HepG2 (cell line): ENCODE measurements around the gene B4GALT3. TPM values are rescaled to one million over a fixed set of nuclear protein-coding genes. Genes with fewer than 3 reads are reported as not detected.

Experiments used
- ATAD3A ChIP-seq: sonication (generic); formaldehyde crosslinking; IDR thresholded peaks from 2 replicates; pipeline ENCODE4 v1.4.0; 2020; ENCODE audit warnings: missing genetic modification reagents
- DPF2 ChIP-seq: sonication (generic); formaldehyde crosslinking; IDR thresholded peaks from 2 replicates; pipeline ENCODE4 v1.4.0; 2020; ENCODE audit warnings: mild to moderate bottlenecking, low read depth, missing genetic modification reagents, borderline replicate concordance
- HMGXB4 ChIP-seq, 2 experiments: sonication (generic) in 1 of 2; formaldehyde crosslinking in 1 of 2; IDR thresholded peaks; 2 replicates each; pipeline versions ENCODE4 v1.4.0 to v1.6.1; 2018 to 2020; ENCODE audit warnings: missing genetic modification reagents in 2 of 2, borderline replicate concordance in 1 of 2, low read depth in 1 of 2, mild to moderate bottlenecking in 1 of 2, missing biosample characterization in 1 of 2
- HNRNPUL1 ChIP-seq: fragments of 200-400 bp; formaldehyde crosslinking; IDR thresholded peaks from 2 replicates; pipeline ENCODE4 v1.6.1; 2017; ENCODE audit warnings: low read depth, mild to moderate bottlenecking, low read length, moderate library complexity
- HOMEZ ChIP-seq: IDR thresholded peaks from 2 replicates; pipeline ENCODE4 v1.6.1; 2016; ENCODE audit warnings: low read depth
- IKZF1 ChIP-seq: fragments of 450-650 bp; IDR thresholded peaks from 2 replicates; pipeline ENCODE4 v1.7.1; 2016
- KDM4B ChIP-seq: sonication (generic); formaldehyde crosslinking; IDR thresholded peaks from 2 replicates; pipeline ENCODE4 v1.4.0; 2020; ENCODE audit warnings: missing genetic modification reagents
- MIER2 ChIP-seq: IDR thresholded peaks from 2 replicates; pipeline ENCODE4 v1.6.1; 2016; ENCODE audit warnings: missing biosample characterization, missing genetic modification reagents
- NFE2L2 ChIP-seq: fragments of 150-350 bp; IDR thresholded peaks from 2 replicates; pipeline ENCODE4 v1.6.1; 2014; ENCODE audit warnings: low read length
- NFYC ChIP-seq: IDR thresholded peaks from 2 replicates; pipeline ENCODE4 v1.6.1; 2016; ENCODE audit warnings: missing genetic modification reagents, missing compliant biosample characterization
- PATZ1 ChIP-seq: sonication (generic); formaldehyde crosslinking; IDR thresholded peaks from 2 replicates; pipeline ENCODE4 v1.4.0; 2020; ENCODE audit warnings: missing genetic modification reagents
- REST ChIP-seq, 2 experiments: IDR thresholded peaks; 2 replicates each; pipeline ENCODE4 v1.6.1; 2011 to 2012; ENCODE audit warnings: low read length in 2 of 2, borderline replicate concordance in 1 of 2, low read depth in 1 of 2, mild to moderate bottlenecking in 1 of 2, moderate library complexity in 1 of 2
- RFXAP ChIP-seq: sonication (generic); formaldehyde crosslinking; IDR thresholded peaks from 2 replicates; pipeline ENCODE4 v1.4.0; 2020; ENCODE audit warnings: missing genetic modification reagents, borderline replicate concordance
- TAF1 ChIP-seq: sonication (generic); formaldehyde crosslinking; IDR thresholded peaks from 2 replicates; pipeline ENCODE4 v1.4.0; 2020; ENCODE audit warnings: missing genetic modification reagents
- ZBED4 ChIP-seq: sonication (generic); formaldehyde crosslinking; IDR thresholded peaks from 2 replicates; pipeline ENCODE4 v1.4.0; 2020; ENCODE audit warnings: missing genetic modification reagents, borderline replicate concordance
- ZNF878 ChIP-seq: sonication (generic); formaldehyde crosslinking; IDR thresholded peaks from 2 replicates; pipeline ENCODE4 v1.8.1; 2023; ENCODE audit warnings: mild to moderate bottlenecking, missing genetic modification reagents, moderate library complexity
- ZSCAN22 ChIP-seq: sonication (generic); formaldehyde crosslinking; IDR thresholded peaks from 2 replicates; pipeline ENCODE4 v1.4.0; 2020; ENCODE audit warnings: mild to moderate bottlenecking, missing genetic modification reagents
- polyA plus RNA-seq, 8 experiments: library from polyadenylated mRNA; depleted of rRNA in 3 of 8; stranded (reverse) in 7 of 8; unstranded in 1 of 8; fragments of >200 nt; fragmentation: Illumina TruSeq in 4 of 8; extraction: Trizol in 4 of 8; gene quantifications; 2 replicates each; pipeline versions ENCODE4 v1.2.1 to v1.2.3, GENCODE V29; 2011 to 2016; ENCODE audit warnings: low read depth in 4 of 8, missing spikeins in 1 of 8, mixed read lengths in 1 of 8; ENCODE audit not compliant: insufficient read depth in 1 of 8
- total RNA-seq, 5 experiments: library from RNA; depleted of rRNA; stranded (reverse); fragments of >200 nt; fragmentation: Illumina TruSeq; extraction: Trizol; gene quantifications; 2 replicates each; pipeline ENCODE4 v1.2.3, GENCODE V29; 2016; ENCODE audit warnings: low read depth in 1 of 5

Gene B4GALT3
- total and polyA plus RNA-seq, 2 of the 13 experiments (the other 11 are each of a cell fraction or from before 2014, with no cell fraction given) = 35.6 to 40.4 TPM

- TF ChIP-seq TAF1 (CRISPR knock-in tag) = no peak
- TF ChIP-seq HNRNPUL1 = no peak
- no peak for TF ChIP-seq MIER2 (CRISPR knock-in tag)
- 0 out of 2 replicates have a peak, but pooled peaks have one; percentile 12 for TF ChIP-seq NFYC (CRISPR knock-in tag)
- no peak for TF ChIP-seq ZSCAN22
- TF ChIP-seq PATZ1 (CRISPR knock-in tag) = peak; percentile 71
- no peak for TF ChIP-seq RFXAP (CRISPR knock-in tag)
- no peak for TF ChIP-seq DPF2
- TF ChIP-seq IKZF1 = no peak
- no peak for TF ChIP-seq REST (IDR thresholded peaks at IDR 0.05; ENCODE audit: borderline replicate concordance in 1 of 2, low read depth in 1 of 2, low read length in 2 of 2)
- no peak for TF ChIP-seq ZBED4
- TF ChIP-seq HMGXB4 (CRISPR knock-in tag; IDR thresholded peaks at IDR 0.05; ENCODE audit: borderline replicate concordance in 1 of 2, low read depth in 1 of 2) = peak; percentile 57 to 66; a peak in 2 of 4 replicates
- TF ChIP-seq ZNF878 (CRISPR knock-in tag) = no peak
- TF ChIP-seq NFE2L2 = no peak
- TF ChIP-seq HOMEZ (CRISPR knock-in tag) = no peak
- TF ChIP-seq KDM4B (CRISPR knock-in tag) = no peak
- no peak for TF ChIP-seq ATAD3A (CRISPR knock-in tag)
Observed at GRCh38 chr1:161209790-161210409, 32.6 kb upstream of the B4GALT3 start (continued).
